Activated CD8-positive, alpha-beta T cell treated with anti-CD3 and anti-CD28 coated beads for 36 hours (primary cell): Measurements from ENCODE around the gene TTLL12. TPM values are rescaled to one million over a fixed set of nuclear protein-coding genes. Genes with fewer than 3 reads are reported as not detected.

ENCODE experiments used
- ATAC-seq: fragments of 200-7000 bp; cut with Tn5 transposase; one replicate; pipeline ENCODE4 v1.10.0; 2021; ENCODE audit warnings: mild to moderate bottlenecking, moderate library complexity
- CTCF ChIA-PET: fragments of 350-600 bp; sonication (Branson Sonifier 250); formaldehyde crosslinking; loops from one replicate; lab custom pipeline; 2021; ENCODE audit warnings: antibody characterized with exemption; lab: Charles Lee
- POLR2A ChIA-PET: fragments of 350-600 bp; sonication (Branson Sonifier 250); formaldehyde crosslinking; loops from one replicate; lab custom pipeline; 2021; ENCODE audit warnings: antibody characterized with exemption; lab: Charles Lee
- DNase-seq: peaks from one replicate; pipeline ENCODE4 v3.0.0-alpha.2; 2020
- H3K27ac Mint-ChIP-seq: one replicate; pipeline ENCODE4 v1.8.0; 2021; ENCODE audit warnings: mild to moderate bottlenecking, mixed read lengths
- H3K27me3 Mint-ChIP-seq: one replicate; pipeline ENCODE4 v1.8.0; 2021; ENCODE audit warnings: mixed read lengths
- H3K36me3 Mint-ChIP-seq: one replicate; pipeline ENCODE4 v1.8.0; 2021; ENCODE audit warnings: low read depth, mixed read lengths
- H3K4me1 Mint-ChIP-seq: one replicate; pipeline ENCODE4 v1.8.0; 2021; ENCODE audit warnings: low read depth, mixed read lengths
- H3K4me3 Mint-ChIP-seq: one replicate; pipeline ENCODE4 v1.8.0; 2021; ENCODE audit warnings: mild to moderate bottlenecking, moderate library complexity, mixed read lengths
- H3K9me3 Mint-ChIP-seq: one replicate; pipeline ENCODE4 v1.8.0; 2021; ENCODE audit warnings: mixed read lengths
- CTCF ChIP-seq: fragments of 200-600 bp; IDR thresholded peaks from one replicate; pipeline ENCODE4 v1.8.0; 2022; ENCODE audit warnings: antibody characterized with exemption, mild to moderate bottlenecking
- intact Hi-C: fragments of 100-400 bp; cut with micrococcal nuclease; formaldehyde crosslinking; loops from one replicate; pipeline ENCODE4 v1.10.0; 2022
- total RNA-seq, 2 experiments: library from RNA; stranded (reverse); gene quantifications; one replicate each; pipeline ENCODE4 v1.2.3, GENCODE V29; 2021

Gene TTLL12
- total RNA-seq, 2 experiments from 2014 or later: 83.5 to 86.0 TPM

GRCh38 chr22:43222262-43222661, 35.3 kb upstream of the TTLL12 start:
- no peaks in the 10 kb centered on the region for H3K9me3 Mint-ChIP-seq
- POLR2A ChIA-PET: interaction anchor here (2.2 kb wide), 1 partner anchor 24 kb away, joined by 5 read pairs; no protein-coding TSS in a partner anchor
- TF ChIP-seq CTCF: no peak
- H3K27ac Mint-ChIP-seq: no peak overlapping the region
- intact Hi-C loops: no loop called here
- H3K4me1 Mint-ChIP-seq: peaks cover 5% of the 10 kb centered on the region
- no peak overlapping the region for H3K4me3 Mint-ChIP-seq
- CTCF ChIA-PET: interaction anchor here (1.7 kb wide), 1 partner anchor 10 kb away, joined by 8 read pairs; no protein-coding TSS in a partner anchor
- H3K36me3 Mint-ChIP-seq: no peaks in the 10 kb centered on the region
- no peak for ATAC-seq
- no peaks in the 10 kb centered on the region for H3K27me3 Mint-ChIP-seq
- DNase-seq: no peak

GRCh38 chr22:43220625-43221380, 33.9 kb upstream of the TTLL12 start:
- no peaks in the 10 kb centered on the region for H3K27me3 Mint-ChIP-seq
- H3K36me3 Mint-ChIP-seq: no peaks in the 10 kb centered on the region
- intact Hi-C loops: no loop called here
- no peak overlapping the region for H3K27ac Mint-ChIP-seq
- ATAC-seq (no peak), DNase-seq (no peak)
- no peaks in the 10 kb centered on the region for H3K9me3 Mint-ChIP-seq
- peaks cover 3% of the 10 kb centered on the region for H3K4me1 Mint-ChIP-seq
- CTCF ChIA-PET: interaction anchor here (1.1 kb wide), 1 partner anchor 9 kb away, joined by 3 read pairs; no protein-coding TSS in a partner anchor
- H3K4me3 Mint-ChIP-seq: no peak overlapping the region
- POLR2A ChIA-PET: interaction anchor here (2.2 kb wide), 1 partner anchor 23 kb away, joined by 5 read pairs; no protein-coding TSS in a partner anchor
- TF ChIP-seq CTCF: no peak

DNA sequence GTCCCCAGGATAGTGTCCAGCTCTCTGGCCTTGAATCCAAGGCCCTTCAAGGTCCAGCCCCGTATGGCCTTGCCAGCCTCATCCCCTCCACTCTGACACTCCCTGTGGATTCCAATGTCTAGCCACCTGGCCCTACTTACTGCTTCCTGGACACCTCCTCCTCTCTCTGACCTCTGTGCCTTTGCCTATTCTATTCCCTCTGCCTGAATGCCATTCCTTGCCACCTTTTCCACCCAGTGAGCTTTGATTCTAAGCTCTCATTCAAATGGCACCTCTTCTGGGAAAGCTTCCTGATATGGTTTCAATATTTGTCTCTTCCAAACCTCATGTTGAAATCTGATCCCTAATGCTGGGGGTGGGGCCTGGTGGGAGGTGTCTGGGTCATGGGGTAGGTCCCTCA, 31.9 kb upstream of the TTLL12 start:
- ChIA-PET POLR2A (no interaction called here), CTCF (interaction anchor here (1.0 kb wide), 1 partner anchor 31 kb away, joined by 3 read pairs; no protein-coding TSS in a partner anchor)
- no peak overlapping the region for H3K27ac Mint-ChIP-seq
- intact Hi-C loops: no loop called here
- no peaks in the 10 kb centered on the region for H3K27me3 Mint-ChIP-seq
- no peaks in the 10 kb centered on the region for H3K36me3 Mint-ChIP-seq
- H3K4me1 Mint-ChIP-seq: no peaks in the 10 kb centered on the region
- H3K9me3 Mint-ChIP-seq: no peaks in the 10 kb centered on the region
- DNase-seq (no peak), ATAC-seq (no peak)
- H3K4me3 Mint-ChIP-seq: no peak overlapping the region
- no peak for TF ChIP-seq CTCF

DNA sequence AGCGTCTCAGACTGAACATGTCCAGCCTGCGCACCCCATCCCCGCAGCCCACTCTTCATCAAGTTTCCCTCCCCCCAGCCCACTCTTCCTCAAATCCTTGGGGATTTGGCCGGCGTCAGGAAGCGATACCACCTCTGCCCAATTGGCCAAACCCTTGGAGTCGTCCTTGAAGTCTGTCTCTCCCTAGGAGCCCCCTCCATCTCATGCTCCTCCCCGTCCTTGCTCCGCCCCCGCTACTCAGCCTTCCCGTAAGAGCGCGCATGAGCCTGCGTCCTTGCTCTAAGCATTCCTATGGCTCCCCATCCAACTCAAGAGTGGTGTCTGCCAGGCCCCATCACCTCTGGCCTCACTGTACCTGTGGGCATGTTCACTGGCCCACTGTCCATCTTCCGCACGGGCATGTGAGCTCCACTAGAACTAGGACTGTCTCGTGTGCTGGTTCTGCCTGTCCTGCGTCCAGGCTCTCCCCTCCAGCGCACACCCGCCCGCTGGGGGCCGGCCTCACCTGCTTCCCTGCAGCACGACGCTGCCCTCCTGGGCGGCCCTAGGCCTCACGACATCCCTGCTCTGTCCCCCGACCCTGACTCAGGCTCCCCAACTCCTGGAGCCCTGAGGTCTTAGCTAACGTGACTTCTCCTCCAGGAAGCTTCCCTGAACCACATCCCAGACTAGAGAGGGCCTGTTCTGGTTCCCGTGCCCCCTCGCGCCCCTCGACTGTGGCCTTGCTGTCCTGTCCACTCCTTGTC, 30.5 kb upstream of the TTLL12 start:
- no peak overlapping the region for H3K27ac Mint-ChIP-seq
- no peaks in the 10 kb centered on the region for H3K4me1 Mint-ChIP-seq
- H3K27me3 Mint-ChIP-seq: no peaks in the 10 kb centered on the region
- H3K4me3 Mint-ChIP-seq: no peak overlapping the region
- POLR2A ChIA-PET: no interaction called here
- no peaks in the 10 kb centered on the region for H3K36me3 Mint-ChIP-seq
- ATAC-seq (no peak), DNase-seq (no peak)
- TF ChIP-seq CTCF: no peak
- no peaks in the 10 kb centered on the region for H3K9me3 Mint-ChIP-seq
- CTCF ChIA-PET: interaction anchor here (0.8 kb wide), 1 partner anchor 18 kb away, joined by 3 read pairs; no protein-coding TSS in a partner anchor
- intact Hi-C loops: no loop called here

GRCh38 chr22:43216738-43217137, 29.8 kb upstream of the TTLL12 start:
- POLR2A ChIA-PET: no interaction called here

More at GRCh38 chr22:43216738-43217137, 29.8 kb upstream of the TTLL12 start:
- intact Hi-C loops: no loop called here
- no peak for ATAC-seq
- Mint-ChIP-seq H3K4me1 (no peaks in the 10 kb centered on the region), H3K36me3 (no peaks in the 10 kb centered on the region), H3K9me3 (no peaks in the 10 kb centered on the region), H3K27me3 (no peaks in the 10 kb centered on the region), H3K27ac (no peak overlapping the region), H3K4me3 (no peak overlapping the region)
- no peak for TF ChIP-seq CTCF
- DNase-seq: no peak
- CTCF ChIA-PET: interaction anchor here (0.8 kb wide), 1 partner anchor 17 kb away, joined by 3 read pairs; no protein-coding TSS in a partner anchor
